CD4-positive, alpha-beta T cell treated with Interleukin-21 for 1 hour (primary cell): ENCODE data around the gene IRX1.

Source experiments
- DNase-seq: peaks from one replicate; pipeline ENCODE4 v3.0.0-alpha.2; 2020

The IRX1 gene

DNA sequence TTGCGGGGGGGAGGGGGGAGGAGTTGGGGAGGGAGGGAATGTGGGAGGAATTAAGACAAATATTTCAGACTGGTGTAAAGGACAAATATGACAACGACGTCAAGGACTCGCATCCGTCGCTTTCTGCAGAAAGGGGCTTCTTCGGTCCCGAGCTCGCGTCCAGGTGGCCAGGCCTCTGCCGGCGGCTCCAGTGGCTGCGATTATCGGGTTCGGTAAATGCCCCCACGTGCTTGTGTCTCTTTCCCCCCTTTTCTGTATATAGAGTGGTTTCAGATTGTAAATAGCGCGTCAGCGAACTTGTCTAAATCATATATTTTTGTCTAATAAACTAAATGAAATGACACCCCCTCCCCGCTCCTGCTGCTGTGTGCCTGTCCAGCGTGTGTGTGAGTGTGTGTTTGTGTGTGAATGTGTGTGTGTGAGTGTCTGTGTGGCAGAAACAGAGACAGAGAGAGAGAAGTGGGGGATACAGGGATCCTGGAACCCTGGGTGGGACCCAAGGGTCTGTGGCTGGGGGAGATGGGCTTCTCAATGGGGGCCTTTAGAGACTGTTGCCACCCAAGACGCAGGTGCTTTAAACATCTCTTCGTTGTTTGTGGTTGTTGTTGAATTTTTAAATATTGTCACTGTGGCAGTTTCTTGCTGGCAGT lies 5.6 kb downstream of the IRX1 start:
- no peak for DNase-seq

DNA sequence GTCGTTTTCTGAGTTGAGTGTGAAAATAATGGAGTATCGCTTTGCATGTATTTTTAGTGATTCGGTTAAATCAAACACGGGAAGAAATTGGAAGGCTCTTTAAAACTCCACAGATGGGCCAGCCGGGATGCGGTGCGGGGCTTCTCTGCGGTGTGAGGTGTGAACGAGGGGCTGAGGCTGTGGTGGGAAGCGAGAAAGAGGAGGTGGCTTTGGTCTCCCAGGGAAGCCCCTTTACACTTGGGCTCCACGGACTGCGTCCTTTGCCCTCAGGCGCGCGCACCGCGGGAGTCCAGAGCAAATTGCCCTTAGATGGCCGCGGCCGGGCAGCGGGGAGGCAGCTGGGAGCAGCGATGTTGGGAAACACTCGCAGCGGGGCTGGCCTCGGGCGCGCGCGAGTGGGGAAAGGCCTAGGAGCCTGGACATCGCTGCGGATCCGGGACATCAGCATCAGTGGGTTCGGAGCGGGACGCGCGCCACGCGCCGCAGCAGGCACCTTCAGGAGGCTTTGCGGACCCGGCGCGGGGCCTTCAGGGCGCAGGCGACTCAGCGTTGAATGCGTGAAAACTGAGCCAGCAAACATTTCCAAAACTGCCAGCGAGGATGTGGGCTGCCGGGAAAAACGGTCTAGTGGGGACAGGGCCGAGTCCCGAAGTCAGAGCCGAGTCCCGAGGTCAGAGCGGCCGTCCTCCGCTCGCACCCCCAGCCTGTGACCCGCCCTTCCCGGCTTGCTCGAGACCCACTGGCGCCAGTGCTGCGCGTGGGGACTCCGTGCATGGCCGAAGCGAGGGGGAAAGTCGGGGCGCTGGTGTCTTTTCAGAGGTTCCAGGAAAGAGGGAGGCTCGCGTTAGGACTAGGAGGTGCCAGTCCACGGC lies 6.5 kb downstream of the IRX1 start:
- DNase-seq, result no peak

DNA sequence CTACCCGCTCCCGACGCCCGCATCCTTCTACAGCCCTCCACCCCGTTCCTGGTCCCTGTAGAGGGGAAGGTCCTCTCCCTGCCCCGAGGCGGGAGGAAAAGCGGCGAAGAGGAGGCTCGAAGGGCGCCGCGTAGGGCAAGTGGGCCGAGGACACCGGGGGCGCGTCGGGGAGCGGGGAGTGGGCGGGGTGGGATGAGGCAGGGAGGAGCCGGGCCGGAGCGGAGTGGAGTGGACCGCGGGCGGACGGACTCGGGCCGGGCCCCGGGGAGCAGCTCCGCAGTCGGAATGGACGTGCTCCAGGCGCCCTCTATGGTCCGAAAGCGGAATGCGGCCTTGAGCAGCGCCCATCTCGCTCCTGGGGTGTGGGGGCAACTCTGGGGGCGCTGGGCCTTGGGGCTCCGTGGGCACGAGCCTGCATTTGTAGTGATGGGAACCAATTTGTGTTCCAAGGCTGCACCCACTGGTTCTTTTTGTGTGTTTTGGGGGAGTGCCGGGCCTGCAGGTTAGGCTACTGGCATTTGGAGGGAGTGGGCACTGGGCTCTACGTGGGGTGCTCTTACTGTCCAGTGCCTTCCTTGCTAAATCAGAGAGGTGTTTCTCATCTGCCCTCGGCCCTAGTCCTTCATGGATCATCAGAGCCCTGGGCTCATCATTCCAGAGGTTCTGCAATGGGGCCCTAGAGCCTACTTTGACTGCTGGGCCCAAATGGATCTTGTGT lies 7.3 kb downstream of the IRX1 start:
- no peak for DNase-seq

DNA sequence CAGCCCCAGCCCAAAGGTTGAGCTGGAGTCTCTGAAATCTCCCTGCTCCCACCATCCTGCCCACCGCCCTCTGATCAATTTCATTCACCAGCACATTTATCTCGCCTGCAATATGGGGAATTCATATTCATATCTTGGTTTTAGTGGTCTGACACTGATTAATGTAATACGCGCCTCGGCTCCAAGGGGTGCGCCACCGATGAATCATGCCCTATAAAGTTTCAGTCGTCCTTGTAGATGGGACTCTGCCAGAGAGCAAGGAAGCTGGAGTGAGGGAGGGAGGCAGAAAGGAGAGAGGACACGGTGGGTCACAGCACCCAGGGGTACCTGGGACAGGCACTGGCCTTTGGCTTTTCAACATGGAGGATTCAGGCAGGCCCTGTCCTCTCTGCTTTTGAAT lies 8.9 kb downstream of the IRX1 start:
- DNase-seq, result no peak

GRCh38 chr5:3605298-3606010 lies 9.8 kb downstream of the IRX1 start:
- no peak for DNase-seq

- no peak for DNase-seq
Measured at GRCh38 chr5:3606121-3606831, 10.6 kb downstream of the IRX1 start.

DNA sequence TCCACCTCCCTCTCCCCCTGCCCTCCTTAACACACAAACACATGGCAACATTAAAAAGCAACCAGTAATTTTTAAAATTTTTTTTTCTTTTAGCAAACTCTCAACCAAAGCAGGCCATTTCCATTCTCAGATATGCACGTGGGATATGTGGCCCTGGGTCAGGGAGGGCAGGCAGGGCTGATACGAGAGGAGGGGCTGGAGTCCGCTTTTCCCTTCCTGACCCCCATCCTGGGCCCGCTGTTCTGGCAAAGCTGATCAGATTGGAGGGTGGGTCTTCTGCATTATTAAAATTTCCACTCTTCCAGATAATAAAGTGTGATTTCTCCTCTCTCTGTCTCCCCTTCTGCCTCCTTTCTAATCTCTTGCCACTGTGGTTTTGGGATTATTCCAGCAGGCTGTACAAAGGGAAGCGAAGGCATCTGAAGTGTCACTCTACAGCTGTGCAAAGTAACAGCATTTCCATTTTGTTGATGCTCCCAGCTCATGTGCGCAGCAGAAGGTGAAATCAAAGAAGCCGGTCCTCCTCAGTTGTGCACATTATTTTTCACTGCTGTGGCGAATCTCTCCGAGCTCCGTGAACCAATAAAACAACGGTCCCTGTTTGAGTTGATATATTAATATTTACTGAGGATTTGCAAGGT lies 12.0 kb downstream of the IRX1 start:
- no peak for DNase-seq

DNA sequence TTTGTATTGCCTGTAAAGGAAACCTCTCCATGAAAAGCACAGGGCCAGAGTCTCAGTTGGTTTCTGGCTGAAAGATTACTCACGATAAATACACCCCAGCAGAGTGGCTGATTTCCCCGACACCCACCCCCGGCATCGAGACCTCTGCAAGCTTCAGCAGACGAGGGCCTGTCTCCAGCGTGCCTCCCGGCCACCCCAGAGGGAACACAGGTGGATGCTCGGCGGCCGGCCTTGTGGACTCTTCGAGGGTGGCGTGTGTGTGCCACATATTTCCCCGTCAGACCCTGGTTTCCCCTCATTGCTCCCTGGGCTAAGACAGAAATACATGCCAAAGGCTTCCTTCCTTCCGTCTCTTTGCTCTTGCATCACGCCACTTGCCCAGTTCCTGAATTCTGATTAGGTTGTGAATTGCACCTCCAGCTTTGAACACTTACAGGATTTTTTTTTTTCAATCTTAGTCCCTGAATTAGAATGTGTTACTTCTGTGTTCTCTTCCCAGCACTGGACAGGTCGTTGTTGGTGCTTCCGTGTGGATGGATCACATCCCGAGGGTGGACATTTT lies 13.6 kb downstream of the IRX1 start:
- no peak for DNase-seq

GRCh38 chr5:3612591-3613042 lies 17.0 kb downstream of the IRX1 start:
- no peak for DNase-seq

GRCh38 chr5:3613726-3614125 lies 18.1 kb downstream of the IRX1 start:
- no peak for DNase-seq

DNA sequence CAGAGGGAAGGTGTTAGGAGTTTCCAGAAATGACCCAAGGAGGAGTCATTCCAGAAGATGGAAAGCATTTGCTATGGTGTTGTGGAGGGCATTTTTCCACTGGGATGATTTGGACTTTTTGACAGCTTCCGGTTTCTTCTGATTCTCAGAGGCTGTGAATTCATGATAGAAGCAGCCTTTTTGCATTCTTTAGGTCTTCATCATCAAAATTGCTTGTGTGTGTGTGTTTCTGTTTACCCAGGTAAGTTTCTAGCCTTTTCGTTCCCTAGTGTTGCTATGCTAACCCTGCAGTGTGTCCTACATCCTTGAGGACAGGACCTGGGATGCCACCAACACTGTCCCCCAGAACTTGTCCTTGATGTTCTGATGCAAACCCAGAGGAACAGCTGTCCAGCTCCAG lies 19.6 kb downstream of the IRX1 start:
- no peak for DNase-seq

- no peak for DNase-seq
Measured at GRCh38 chr5:3615829-3616228, 20.2 kb downstream of the IRX1 start.

DNA sequence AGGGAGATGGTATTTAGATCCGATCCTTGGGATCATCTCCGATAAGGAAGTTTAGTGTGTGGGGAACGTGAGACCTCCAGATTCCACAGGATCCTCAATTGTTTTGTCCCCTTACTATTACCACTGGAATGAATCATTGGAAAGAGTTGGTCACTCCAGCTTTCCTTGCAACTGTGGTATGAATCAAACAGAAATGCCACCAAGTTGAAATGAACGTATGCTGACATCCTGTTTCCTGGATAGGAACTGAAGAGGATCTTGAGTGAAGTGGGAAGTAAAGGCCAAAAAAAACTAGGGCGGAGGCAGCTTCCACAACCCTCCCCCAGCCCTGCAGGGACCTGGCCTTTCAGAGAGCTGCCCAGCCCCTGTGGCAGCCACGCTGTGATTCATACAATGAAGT lies 23.9 kb downstream of the IRX1 start:
- DNase-seq, result no peak

DNA sequence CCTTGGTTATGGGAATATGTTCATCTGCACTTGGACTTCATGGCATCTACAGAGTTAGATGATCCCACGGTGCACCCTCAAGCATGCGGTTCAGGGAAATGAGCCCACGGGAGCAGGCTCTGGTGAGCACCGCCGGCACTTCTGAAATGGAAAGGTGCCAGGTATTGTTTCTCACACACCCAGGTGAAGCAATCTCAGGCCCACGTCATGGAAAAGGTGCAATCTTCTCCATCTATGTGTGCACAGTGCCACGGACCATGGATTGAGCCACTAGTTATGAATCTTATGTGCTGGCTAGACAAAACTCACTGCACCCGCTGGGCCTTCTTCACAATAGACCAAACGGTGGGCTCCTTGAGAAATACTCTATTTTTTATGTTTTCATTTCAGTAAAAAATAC lies 27.3 kb downstream of the IRX1 start:
- DNase-seq, result no peak

GRCh38 chr5:3625626-3626025 lies 30.0 kb downstream of the IRX1 start:
- DNase-seq, result no peak

DNA sequence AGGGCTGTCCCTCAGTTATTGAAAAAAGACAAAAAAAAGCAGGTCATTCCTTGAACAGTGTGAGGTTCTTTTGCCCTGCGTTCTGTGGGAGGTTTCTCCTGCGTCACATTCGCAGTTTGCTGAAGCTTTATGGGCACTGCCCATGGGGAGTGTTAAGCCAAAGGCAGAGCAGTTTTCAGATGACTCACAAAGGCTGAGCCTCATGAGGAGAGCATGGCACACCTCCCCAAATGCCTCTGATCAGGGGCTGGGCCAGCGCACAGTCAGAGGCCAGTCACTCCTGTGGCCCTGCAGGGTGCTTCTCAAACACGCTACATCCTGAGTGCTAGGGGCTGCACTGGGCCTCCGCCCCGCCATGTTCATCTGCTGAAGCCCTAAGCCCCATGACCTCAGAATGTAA lies 38.4 kb downstream of the IRX1 start:
- DNase-seq, result no peak

DNA sequence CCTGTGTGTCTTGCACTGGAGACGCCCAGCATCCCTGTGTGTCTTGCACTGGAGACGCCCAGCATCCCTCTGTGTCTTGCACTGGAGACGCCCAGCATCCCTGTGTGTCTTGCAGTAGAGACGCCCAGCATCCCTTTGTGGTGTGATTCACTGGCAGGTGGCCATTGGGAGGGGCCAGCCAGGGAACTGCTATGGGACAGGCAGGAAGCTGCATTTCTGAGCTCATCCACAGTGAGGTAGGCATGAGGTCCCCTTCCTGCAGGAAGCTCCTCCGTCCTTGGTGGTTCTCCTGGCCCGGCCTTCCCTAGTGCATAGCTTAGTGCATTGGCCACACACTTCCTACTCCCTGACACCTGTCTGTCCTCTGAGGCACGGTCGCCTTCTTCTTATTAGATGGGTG lies 43.5 kb downstream of the IRX1 start:
- no peak for DNase-seq

- DNase-seq, result no peak
Measured at GRCh38 chr5:3642231-3642630, 46.6 kb downstream of the IRX1 start.

- DNase-seq, result no peak
Measured at GRCh38 chr5:3650320-3650719, 54.7 kb downstream of the IRX1 start.

GRCh38 chr5:3650868-3651267 lies 55.2 kb downstream of the IRX1 start:
- DNase-seq, result no peak
